H1 (cell line): ENCODE measurements around the gene ARHGEF11. TPM values are rescaled to one million over a fixed set of nuclear protein-coding genes. Genes with fewer than 3 reads are reported as not detected.

ENCODE experiments used
- CTCF ChIA-PET: fragments of 300-600 bp; sonication (Branson Sonifier 250); formaldehyde crosslinking; loops from one replicate; lab custom pipeline; 2021; ENCODE audit not compliant: partially characterized antibody; lab: Charles Lee
- POLR2A ChIA-PET: fragments of 300-600 bp; sonication (Branson Sonifier 250); formaldehyde crosslinking; loops from one replicate; lab custom pipeline; 2021; ENCODE audit warnings: inconsistent platforms; ENCODE audit not compliant: partially characterized antibody; lab: Charles Lee
- DNase-seq, 2 experiments: peaks; one replicate each; pipeline versions ENCODE4 v3.0.0 to v3.0.0-alpha.2; 2010 to 2022; ENCODE audit warnings: low spot score in 2 of 2, low read depth in 1 of 2, mixed read lengths in 1 of 2
- FAIRE-seq: peaks from 2 replicates; lab custom pipeline; 2011; peaks lifted over from hg19 to GRCh38; lab: Jason Lieb, UNC
- H2AFZ ChIP-seq: 2 replicates; pipeline ENCODE4 v1.8.1; 2012; ENCODE audit warnings: low read length, inconsistent platforms
- H2AK5ac ChIP-seq: 2 replicates; pipeline ENCODE4 v1.6.1; 2013; ENCODE audit warnings: low read depth, low read length
- H2BK120ac ChIP-seq: replicated peaks from 2 replicates; pipeline ENCODE3; 2013; ENCODE audit warnings: low read depth, low read length, inconsistent platforms
- H2BK12ac ChIP-seq: 2 replicates; pipeline ENCODE4 v1.6.1; 2013; ENCODE audit warnings: low read depth, low read length
- H2BK15ac ChIP-seq: 2 replicates; pipeline ENCODE4 v1.6.1; 2013; ENCODE audit warnings: low read length
- H2BK20ac ChIP-seq: 2 replicates; pipeline ENCODE4 v1.6.1; 2013; ENCODE audit warnings: low read length
- H2BK5ac ChIP-seq: 2 replicates; pipeline ENCODE4 v1.6.1; 2013; ENCODE audit warnings: low read depth, low read length
- H3K14ac ChIP-seq: 2 replicates; pipeline ENCODE4 v1.6.1; 2013; ENCODE audit warnings: inconsistent platforms; ENCODE audit not compliant: insufficient read length
- H3K18ac ChIP-seq: 2 replicates; pipeline ENCODE4 v1.6.1; 2013; ENCODE audit warnings: low read length; ENCODE audit errors: extremely low read depth
- H3K23ac ChIP-seq: 2 replicates; pipeline ENCODE4 v1.6.1; 2013; ENCODE audit warnings: inconsistent platforms; ENCODE audit not compliant: insufficient read length
- H3K23me2 ChIP-seq: 2 replicates; pipeline ENCODE4 v1.6.1; 2013; ENCODE audit warnings: low read depth, low read length
- H3K27ac ChIP-seq: 2 replicates; pipeline ENCODE4 v1.6.1; 2011; ENCODE audit warnings: low read depth, low read length, inconsistent platforms
- H3K27me3 ChIP-seq, 4 experiments: replicated peaks in 1 of 4; 1 replicate in 1 of 4; 2 replicates in 3 of 4; pipeline versions ENCODE4 v1.6.1 to v1.8.1; 2011 to 2013; ENCODE audit warnings: low read length in 3 of 4, mild to moderate bottlenecking in 3 of 4, inconsistent platforms in 2 of 4, mixed read lengths in 2 of 4, moderate library complexity in 1 of 4; ENCODE audit not compliant: control insufficient read depth in 3 of 4, insufficient read depth in 3 of 4; ENCODE audit errors: extremely low read depth in 1 of 4
- H3K36me3 ChIP-seq, 4 experiments: 2 replicates each; pipeline versions ENCODE4 v1.6.1 to v1.8.1; 2011 to 2013; ENCODE audit warnings: mild to moderate bottlenecking in 4 of 4, low read length in 3 of 4, moderate library complexity in 2 of 4, control low read depth in 1 of 4, inconsistent platforms in 1 of 4; ENCODE audit not compliant: insufficient read depth in 4 of 4, control insufficient read depth in 2 of 4
- H3K4ac ChIP-seq: replicated peaks from 2 replicates; pipeline ENCODE3; 2013; ENCODE audit warnings: low read length, low read depth, mixed read lengths, inconsistent platforms; ENCODE audit not compliant: insufficient read length
- H3K4me1 ChIP-seq, 4 experiments: replicated peaks in 1 of 4; 1 replicate in 1 of 4; 2 replicates in 3 of 4; pipeline versions ENCODE4 v1.6.1 to v1.8.1; 2011 to 2013; ENCODE audit warnings: low read length in 3 of 4, inconsistent platforms in 2 of 4, mixed read lengths in 1 of 4; ENCODE audit not compliant: insufficient read depth in 4 of 4, control insufficient read depth in 3 of 4
- H3K4me2 ChIP-seq, 2 experiments: 2 replicates each; pipeline versions ENCODE4 v1.6.1 to v1.8.1; 2011 to 2013; ENCODE audit warnings: low read depth in 2 of 2, low read length in 2 of 2, control low read depth in 1 of 2, inconsistent platforms in 1 of 2, mild to moderate bottlenecking in 1 of 2; ENCODE audit not compliant: insufficient read depth in 1 of 2
- H3K4me3 ChIP-seq, 4 experiments: fragments of 200-600, 300-600 bp in 1 of 4; sonication (generic), shearing (Covaris generic), sonication (Bioruptor Twin) in 1 of 4; 2 replicates each; pipeline versions ENCODE4 v1.5.1 to v1.8.1; 2011 to 2016; ENCODE audit warnings: low read length in 4 of 4, low read depth in 3 of 4, control low read depth in 2 of 4, inconsistent platforms in 2 of 4, mild to moderate bottlenecking in 2 of 4, mixed read lengths in 1 of 4, moderate library complexity in 1 of 4; ENCODE audit not compliant: insufficient read depth in 2 of 4; ENCODE audit errors: extremely low read depth in 1 of 4
- H3K56ac ChIP-seq: replicated peaks from 2 replicates; pipeline ENCODE3; 2013; ENCODE audit warnings: low read depth, mild to moderate bottlenecking, mixed read lengths, low read length, inconsistent platforms; ENCODE audit not compliant: insufficient read length
- H3K79me1 ChIP-seq: 2 replicates; pipeline ENCODE4 v1.6.1; 2013; ENCODE audit warnings: low read depth, low read length, control low read depth
- H3K79me2 ChIP-seq, 2 experiments: 2 replicates each; pipeline versions ENCODE4 v1.6.1 to v1.8.1; 2012 to 2013; ENCODE audit warnings: low read length in 2 of 2, mild to moderate bottlenecking in 2 of 2, inconsistent platforms in 1 of 2; ENCODE audit not compliant: insufficient read depth in 2 of 2, control insufficient read depth in 1 of 2
- H3K9ac ChIP-seq, 4 experiments: replicated peaks in 1 of 4; 1 replicate in 1 of 4; 2 replicates in 3 of 4; pipeline versions ENCODE4 v1.6.1 to v1.8.1; 2011 to 2013; ENCODE audit warnings: low read depth in 3 of 4, low read length in 3 of 4, control low read depth in 2 of 4, mild to moderate bottlenecking in 2 of 4, moderate library complexity in 2 of 4, inconsistent platforms in 1 of 4; ENCODE audit errors: extremely low read depth in 1 of 4
- H3K9me3 ChIP-seq, 2 experiments: 2 replicates each; pipeline versions ENCODE4 v1.6.1 to v1.8.1; 2012 to 2013; ENCODE audit warnings: mild to moderate bottlenecking in 2 of 2, moderate library complexity in 2 of 2, control low read depth in 1 of 2, inconsistent platforms in 1 of 2, low read depth in 1 of 2, low read length in 1 of 2, mixed read lengths in 1 of 2; ENCODE audit not compliant: insufficient read depth in 2 of 2
- H4K20me1 ChIP-seq, 2 experiments: replicated peaks in 1 of 2; 2 replicates each; pipeline versions ENCODE3 to v1.8.1; 2011 to 2013; ENCODE audit warnings: inconsistent platforms in 2 of 2, low read length in 2 of 2, mild to moderate bottlenecking in 1 of 2; ENCODE audit not compliant: insufficient read depth in 2 of 2, control insufficient read depth in 1 of 2
- H4K5ac ChIP-seq: 2 replicates; pipeline ENCODE4 v1.6.1; 2013; ENCODE audit warnings: low read length, low read depth, mixed read lengths, inconsistent platforms; ENCODE audit not compliant: insufficient read length
- H4K8ac ChIP-seq: 2 replicates; pipeline ENCODE4 v1.8.0; 2013; ENCODE audit warnings: mild to moderate bottlenecking, moderate library complexity, low read length, inconsistent platforms; ENCODE audit not compliant: insufficient read depth; ENCODE audit errors: extremely low read depth
- H4K91ac ChIP-seq: replicated peaks from 2 replicates; pipeline ENCODE3; 2013; ENCODE audit warnings: low read length, mixed read lengths, inconsistent platforms; ENCODE audit not compliant: insufficient read length
- ASH2L ChIP-seq: fragments of 200-600, 300-600 bp; sonication (generic); IDR thresholded peaks from one replicate; pipeline ENCODE4 v1.7.1; 2017; ENCODE audit warnings: low read length
- BCL11A ChIP-seq, 2 experiments: IDR thresholded peaks; one replicate each; pipeline ENCODE4 v1.6.1; 2011; ENCODE audit warnings: low read depth in 2 of 2, low read length in 2 of 2, mild to moderate bottlenecking in 2 of 2
- BRCA1 ChIP-seq: IDR thresholded peaks from 2 replicates; pipeline ENCODE4 v1.6.1; 2012; ENCODE audit warnings: low read depth, low read length, improper control_type of control experiment
- CTBP2 ChIP-seq: IDR thresholded peaks from 2 replicates; pipeline ENCODE4 v1.7.0; 2011; ENCODE audit warnings: borderline replicate concordance, mild to moderate bottlenecking, moderate library complexity, mixed read lengths, low read length; ENCODE audit not compliant: insufficient read depth, insufficient read length
- FOSL1 ChIP-seq: IDR thresholded peaks from 2 replicates; pipeline ENCODE4 v1.6.1; 2011; ENCODE audit warnings: mild to moderate bottlenecking, low read depth, low read length, moderate library complexity; ENCODE audit not compliant: insufficient read depth
- NANOG ChIP-seq: IDR thresholded peaks from 2 replicates; pipeline ENCODE4 v1.6.1; 2011; ENCODE audit warnings: low read length, low read depth, mild to moderate bottlenecking, inconsistent platforms; ENCODE audit not compliant: insufficient read depth, poor library complexity, severe bottlenecking
- POLR2AphosphoS5 ChIP-seq: IDR thresholded peaks from 2 replicates; pipeline ENCODE4 v1.6.1; 2011; ENCODE audit warnings: low read depth, low read length
- SAP30 ChIP-seq: fragments of 300-600 bp; sonication (generic); IDR thresholded peaks from 2 replicates; pipeline ENCODE4 v1.7.1; 2012; ENCODE audit warnings: low read length, moderate library complexity, mild to moderate bottlenecking, inconsistent platforms; ENCODE audit not compliant: insufficient read depth, insufficient replicate concordance
- SRF ChIP-seq: IDR thresholded peaks from 2 replicates; pipeline ENCODE4 v1.6.1; 2011; ENCODE audit warnings: mild to moderate bottlenecking, low read depth, low read length, moderate library complexity
- TBP ChIP-seq: IDR thresholded peaks from 2 replicates; pipeline ENCODE4 v1.6.1; 2011; ENCODE audit warnings: low read depth, low read length, improper control_type of control experiment
- ZNF274 ChIP-seq: IDR thresholded peaks from 2 replicates; pipeline ENCODE4 v1.7.0; 2012; ENCODE audit warnings: low read length, borderline replicate concordance; ENCODE audit errors: extremely low read depth
- WGBS, 2 experiments: shearing (Covaris generic) in 1 of 2; methylation state at CpG; one replicate each; pipeline versions ENCODE4 v1.1.6 to v1.1.7; 2013 to 2015; ENCODE audit warnings: low lambda C conversion rate in 2 of 2, mixed read lengths in 2 of 2, inconsistent platforms in 1 of 2, low coverage in 1 of 2, missing lambda C conversion rate in 1 of 2; ENCODE audit not compliant: insufficient replicate concordance in 2 of 2, insufficient coverage in 1 of 2, insufficient read length in 1 of 2; ENCODE audit errors: extremely low coverage in 1 of 2, missing lambda C conversion rate in 1 of 2; 5-methylcytosine and 5-hydroxymethylcytosine counted together
- polyA plus RNA-seq, 7 experiments: library from polyadenylated mRNA; depleted of rRNA in 3 of 7; stranded (reverse) in 5 of 7; unstranded in 2 of 7; fragments of >200 nt in 5 of 7; fragments of 200-250 nt in 2 of 7; gene quantifications; 1 replicate in 5 of 7; 2 replicates in 1 of 7; 4 replicates in 1 of 7; pipeline versions ENCODE4 v1.2.1 to v1.2.3, GENCODE V29; 2011 to 2013; ENCODE audit warnings: missing spikeins in 2 of 7, mixed read lengths in 2 of 7
- total RNA-seq: library from RNA; stranded (reverse); fragmentation: NEBNext Ultra II Directional; extraction: Animal tissue kit (Norgen Biotek cat#: 25700); gene quantifications from 2 replicates; pipeline ENCODE4 v1.2.1, GENCODE V29; 2021

ARHGEF11 gene
- total and polyA plus RNA-seq, 2 of the 8 experiments (the other 6 are each of a cell fraction or from before 2014, with no cell fraction given), result 19.9 to 33.1 TPM

GRCh38 chr1:156927215-156928042, 118.1 kb downstream of the ARHGEF11 start:
- CTCF ChIA-PET, result interaction anchor here (0.7 to 11.8 kb wide), 35 partner anchors 9 to 284 kb away, joined by 3 to 287 read pairs (median 3); partner anchors contain the start of genes CRABP2, INSRR, ISG20L2 and METTL25B
- H3K4me2 ChIP-seq, result peak overlapping the region; percentile 72 to 96
- DNase-seq (peak in 1 of 2 experiments; percentile 90), FAIRE-seq (no peak)
- H3K79me1 ChIP-seq, result no peaks in the 10 kb centered on the region
- no peak overlapping the region for H2BK120ac ChIP-seq
- H3K4me3 ChIP-seq, result peak overlapping the region; percentile 36 to 70 (median 62)
- peaks cover 8% of the 10 kb centered on the region; the same call in 1 of the 2 replicates for H3K23me2 ChIP-seq
- no peaks in the 10 kb centered on the region for H3K9me3 ChIP-seq
- peaks cover 3 to 21% (median 9%) of the 10 kb centered on the region in 4 experiments; a peak in 6 of 7 replicates for H3K4me1 ChIP-seq
- H4K91ac ChIP-seq, result no peak overlapping the region
- H4K5ac ChIP-seq, result no peak overlapping the region
- no peaks in the 10 kb centered on the region for H3K36me3 ChIP-seq
- H3K14ac ChIP-seq, result no peak overlapping the region
- no peak overlapping the region; the same call in 1 of the 2 replicates for H3K18ac ChIP-seq
- no peak overlapping the region for H3K23ac ChIP-seq
- peak overlapping the region; percentile 64 for H4K8ac ChIP-seq
- H2BK12ac ChIP-seq, result peak overlapping the region; percentile 60; the same call in 1 of the 2 replicates
- POLR2A ChIA-PET, result interaction anchor here (0.7 to 3.0 kb wide), 10 partner anchors 11 to 220 kb away, joined by 3 to 10 read pairs (median 3); partner anchors contain the start of genes INSRR and PEAR1
- no peak overlapping the region for H3K9ac ChIP-seq
- peaks cover 2 to 17% of the 10 kb centered on the region in 2 experiments for H4K20me1 ChIP-seq
- H3K79me2 ChIP-seq, result no peaks in the 10 kb centered on the region
- H3K27me3 ChIP-seq, result peaks cover 51 to 71% (median 69%) of the 10 kb centered on the region in 4 experiments
- H3K27ac ChIP-seq, result no peak overlapping the region
- H2BK5ac ChIP-seq, result no peak overlapping the region
- H2AFZ ChIP-seq, result peak overlapping the region; percentile 73; the same call in 1 of the 2 replicates
- H3K56ac ChIP-seq, result peak overlapping the region; percentile 17
- no peak overlapping the region for H2BK20ac ChIP-seq
- 6% methylated on average over 53 of the region's 64 CpGs; no CpG with 5 or more reads in 1 of the 2 experiments for WGBS, 2 experiments
- no peak overlapping the region for H3K4ac ChIP-seq
- H2AK5ac ChIP-seq, result no peak overlapping the region
- H2BK15ac ChIP-seq, result peak overlapping the region; percentile 88; the same call in 1 of the 2 replicates
- TF ChIP-seq POLR2AphosphoS5 (no peak), BRCA1 (no peak), CTBP2 (peak; percentile 67), BCL11A (IDR thresholded peaks at IDR 0.05; ENCODE audit: low read depth in 2 of 2, low read length in 2 of 2) (no peak), NANOG (no peak), SRF (no peak), FOSL1 (no peak), ASH2L (peak; percentile 77), TBP (no peak), ZNF274 (no peak), SAP30 (no peak)
